G401 (cell line): Measurements from ENCODE around the gene CNOT4. TPM values are rescaled to one million over a fixed set of nuclear protein-coding genes. Genes with fewer than 3 reads are reported as not detected.
"Not testable (repeated sequence)": the region's sequence is repeated elsewhere in the genome, so short reads cannot be mapped to it uniquely, and the experiment has no call there.

Experiments
- DNase-seq: peaks from one replicate; pipeline ENCODE4 v3.0.0-alpha.2; 2015; ENCODE audit warnings: low spot score
- in situ Hi-C: cut with HindIII; loops from 2 replicates; pipeline ENCODE4 v1.10.0; 2016; ENCODE audit warnings: low sequenced_read_pairs, mixed read lengths
- total RNA-seq: library from RNA; depleted of rRNA; stranded (reverse); fragments of >200 nt; shearing (Covaris generic); gene quantifications from 2 replicates; pipeline ENCODE4 v1.2.3, GENCODE V29; 2014

CNOT4 gene
- total RNA-seq, 1 experiment from 2014 or later: 9.5 TPM

DNA sequence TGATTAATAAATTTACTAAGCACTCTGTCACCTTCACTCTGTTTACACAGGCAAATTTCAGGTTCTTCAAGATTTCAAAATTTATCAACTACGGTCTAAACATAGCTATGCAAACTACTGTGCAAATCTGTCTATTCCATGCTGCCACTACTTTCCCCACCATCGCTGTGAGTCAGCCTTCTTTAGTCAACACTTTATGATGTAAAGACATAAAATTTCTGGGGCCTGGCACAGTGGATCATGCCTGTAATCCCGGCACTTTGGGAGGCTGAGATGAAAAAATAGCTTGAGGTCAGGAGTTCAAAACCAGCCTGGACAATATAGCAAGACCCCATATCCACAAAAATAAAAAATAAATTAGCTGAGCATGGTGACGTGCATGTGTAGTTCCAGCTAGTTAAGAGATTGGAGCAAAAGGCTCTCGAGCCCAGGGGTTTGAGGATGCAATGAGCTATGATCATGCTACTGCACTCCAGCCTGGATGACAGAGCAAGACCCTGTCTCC is 42.6 kb downstream of the CNOT4 start:
- no peak for DNase-seq
- in situ Hi-C loops: no loop called here

DNA sequence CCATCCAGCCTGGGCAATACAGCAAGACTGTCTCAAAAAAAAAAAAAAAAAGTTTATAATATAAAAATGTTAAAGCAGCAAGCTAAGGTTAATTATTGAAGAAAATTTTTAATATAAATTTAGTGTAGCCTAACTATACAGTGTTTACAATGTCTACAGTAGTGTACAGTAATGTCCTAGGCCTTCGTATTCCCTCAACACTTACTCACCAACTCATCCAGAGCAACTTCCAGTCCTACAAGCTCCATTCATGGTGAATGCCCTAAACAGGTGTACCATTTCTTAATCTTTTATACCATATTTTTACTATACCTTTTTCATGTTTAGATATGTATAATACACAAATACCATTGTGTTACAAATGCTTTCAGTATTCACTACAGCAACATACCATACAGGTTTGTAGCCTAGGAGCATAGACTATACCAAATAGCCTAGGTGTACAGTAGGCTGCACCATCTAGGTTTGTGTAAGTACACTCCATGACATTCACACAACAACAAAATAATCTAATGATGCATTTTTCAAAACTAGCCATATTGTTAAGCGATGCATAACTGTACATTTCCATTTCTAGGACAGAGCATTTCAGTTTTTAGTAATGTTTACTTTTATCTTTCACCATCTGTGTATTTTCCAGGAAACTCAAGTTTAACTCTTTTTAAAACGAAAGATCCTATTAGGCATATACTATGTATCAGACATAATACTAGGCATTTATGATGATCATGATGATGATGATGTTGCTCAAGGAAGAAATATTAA is 43.3 kb downstream of the CNOT4 start:
- in situ Hi-C loops: no loop called here
- DNase-seq: no peak

DNA sequence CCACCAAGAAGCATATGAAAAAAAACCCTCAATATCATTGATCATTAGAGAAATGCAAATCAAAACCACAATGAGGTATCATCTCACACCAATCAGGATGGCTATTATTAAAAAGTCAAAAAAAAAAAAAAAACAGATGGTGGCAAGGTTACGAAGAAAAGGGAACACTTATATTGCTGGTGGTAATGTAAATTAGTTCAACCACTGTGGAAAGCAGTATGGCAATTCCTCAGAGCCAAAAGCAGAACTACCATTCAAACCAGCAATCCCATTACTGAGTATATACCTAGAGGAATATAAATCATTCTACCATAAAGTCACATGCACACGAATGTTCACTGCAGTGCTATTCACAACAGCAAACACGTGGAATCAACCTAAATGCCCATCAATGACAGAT is 46.0 kb downstream of the CNOT4 start:
- in situ Hi-C loops: no loop called here

DNA sequence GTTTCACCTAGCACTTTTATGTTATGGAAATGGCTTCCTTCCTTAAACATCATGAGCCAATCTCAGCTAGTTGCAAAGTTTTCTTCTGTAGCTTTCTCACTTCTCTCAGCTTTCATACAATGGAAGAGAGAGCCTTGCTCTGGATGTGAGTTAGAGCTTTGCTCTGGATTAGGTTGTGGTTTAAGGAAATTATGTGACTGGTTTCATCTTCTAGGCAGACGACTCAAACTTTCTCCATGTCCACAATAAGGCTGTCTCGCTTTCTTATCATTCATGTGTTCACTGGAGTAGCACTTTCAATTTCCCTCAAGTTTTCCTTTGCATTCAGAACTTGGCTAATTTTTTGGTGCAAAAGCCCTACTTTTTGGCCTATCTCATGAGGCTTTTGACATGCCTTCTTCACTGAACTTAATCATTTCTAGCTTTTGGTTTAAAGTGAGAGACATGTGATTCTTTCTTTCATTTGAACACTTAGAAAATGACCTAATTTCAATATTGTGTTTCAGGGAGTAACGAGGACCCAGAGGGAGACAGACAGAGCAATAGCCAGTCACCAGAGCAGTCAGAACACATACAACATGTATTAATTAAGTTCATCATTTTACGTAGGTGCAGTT is 49.8 kb downstream of the CNOT4 start:
- DNase-seq: no peak
- in situ Hi-C loops: no loop called here

More for the DNA sequence above, 46.0 kb downstream of the CNOT4 start:
- DNase-seq: no peak

DNA sequence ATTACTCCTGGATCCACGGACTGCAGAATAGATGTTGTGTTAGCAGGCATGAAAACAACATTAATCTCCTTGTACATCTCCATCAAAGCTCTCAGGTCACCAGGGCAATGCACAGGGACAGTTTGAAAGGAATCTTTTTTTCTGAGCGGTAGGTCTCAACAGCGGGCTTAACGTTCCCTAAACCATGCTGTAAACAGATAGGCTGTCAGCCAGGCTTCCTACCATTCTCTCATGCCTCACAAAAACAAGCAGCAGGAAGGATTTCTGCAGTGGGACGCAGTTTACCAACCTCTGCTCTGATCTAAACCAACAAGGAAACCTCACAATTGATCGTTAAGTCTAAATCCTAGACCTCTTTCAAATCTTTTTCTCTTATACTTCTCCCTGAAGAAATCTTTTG is 50.8 kb downstream of the CNOT4 start:
- in situ Hi-C loops: no loop called here
- DNase-seq: no peak

DNA sequence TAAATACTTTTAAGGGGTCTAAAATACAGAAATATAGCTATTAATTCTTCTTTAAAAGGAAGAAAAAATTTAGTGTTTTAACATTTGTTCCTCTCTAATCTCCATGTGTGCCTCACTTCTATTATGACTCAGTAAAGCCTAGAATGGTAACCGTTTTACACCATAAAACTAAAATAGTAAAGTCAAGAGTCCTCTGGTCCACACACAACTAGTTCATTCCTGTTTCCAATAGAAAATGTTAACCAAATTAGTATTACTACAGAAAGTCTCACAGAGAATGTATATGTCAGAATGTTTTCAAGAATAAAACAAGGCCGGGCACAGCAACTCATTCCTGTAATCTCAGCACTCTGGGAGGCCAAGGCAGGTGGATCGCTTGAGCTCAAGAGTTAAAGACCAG is 55.8 kb downstream of the CNOT4 start:
- no peak for DNase-seq
- in situ Hi-C loops: no loop called here

DNA sequence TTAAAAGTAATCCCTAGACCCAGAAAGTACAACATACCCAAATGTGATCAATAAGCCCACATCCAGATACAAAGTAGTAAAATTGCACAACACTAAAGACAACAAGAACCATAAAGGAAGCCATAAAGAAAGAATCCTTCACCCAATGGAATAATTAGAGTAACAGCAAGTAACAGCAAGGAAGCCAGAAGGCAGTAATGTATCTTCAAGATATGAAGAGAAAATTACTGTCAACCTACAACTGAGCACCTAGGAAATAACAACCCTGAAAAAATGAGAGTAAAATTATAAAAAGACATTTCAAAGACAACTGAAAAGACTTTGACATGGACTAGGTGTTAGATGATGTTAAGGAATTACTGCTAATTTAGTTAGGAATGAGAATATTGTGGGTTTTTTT is 60.5 kb downstream of the CNOT4 start:
- in situ Hi-C loops: no loop called here
- no peak for DNase-seq

DNA sequence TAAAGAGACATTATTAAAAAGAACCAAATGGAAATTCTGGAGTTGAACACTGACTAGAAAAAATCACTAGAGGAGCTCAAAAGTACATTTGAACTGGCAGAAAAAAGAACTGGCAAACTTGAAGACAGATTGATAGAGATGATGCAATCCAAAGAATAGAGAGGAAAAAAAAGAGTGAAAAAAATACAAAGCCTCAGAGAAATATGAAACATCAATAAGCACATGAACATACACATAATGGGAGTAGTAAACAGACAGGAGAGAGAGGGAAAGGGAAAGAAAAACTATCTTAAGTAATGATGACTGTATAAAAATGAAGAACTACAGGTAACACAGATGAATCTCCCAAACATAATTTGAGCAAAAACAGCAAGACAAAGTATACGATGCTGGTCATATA is 61.1 kb downstream of the CNOT4 start:
- in situ Hi-C loops: no loop called here
- DNase-seq: no peak

DNA sequence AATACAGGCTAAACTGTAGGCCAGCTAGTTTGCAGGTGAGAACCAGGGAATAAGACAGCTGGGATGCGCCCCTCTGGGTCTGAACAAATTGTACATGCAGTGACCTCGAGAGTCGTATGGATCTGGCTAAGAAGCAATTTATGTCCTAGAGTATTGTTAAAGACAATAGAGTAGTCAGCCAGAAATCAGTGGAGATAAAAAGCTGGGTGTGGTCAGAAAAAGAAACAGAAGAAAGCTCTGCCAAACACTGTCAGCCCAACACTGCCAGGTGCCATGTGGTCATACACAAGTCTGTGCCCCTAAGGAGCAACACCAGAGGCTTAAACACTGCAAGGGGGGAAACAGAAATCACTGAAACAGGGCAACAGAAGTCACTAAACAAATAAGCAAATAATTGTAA is 62.2 kb downstream of the CNOT4 start:
- in situ Hi-C loops: no loop called here
- DNase-seq: no peak

DNA sequence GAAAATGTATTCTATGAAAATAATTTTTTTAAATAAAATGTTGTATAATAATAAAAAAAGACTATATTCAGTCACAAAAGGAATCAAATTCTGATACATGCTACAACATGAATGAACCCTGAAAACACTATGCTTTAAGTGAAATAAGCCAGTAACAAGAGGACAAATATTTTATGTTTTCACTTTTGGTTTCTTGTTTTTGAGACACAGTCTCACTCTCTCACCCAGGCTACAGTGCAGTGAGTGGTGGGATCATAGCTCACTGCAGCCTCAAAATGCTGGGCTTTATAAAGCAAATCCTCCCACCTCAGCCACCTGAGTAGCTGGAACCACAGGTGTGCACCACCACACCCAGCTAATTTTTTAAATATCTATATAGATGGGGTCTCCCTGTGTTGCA is 64.2 kb downstream of the CNOT4 start:
- no peak for DNase-seq
- in situ Hi-C loops: no loop called here

DNA sequence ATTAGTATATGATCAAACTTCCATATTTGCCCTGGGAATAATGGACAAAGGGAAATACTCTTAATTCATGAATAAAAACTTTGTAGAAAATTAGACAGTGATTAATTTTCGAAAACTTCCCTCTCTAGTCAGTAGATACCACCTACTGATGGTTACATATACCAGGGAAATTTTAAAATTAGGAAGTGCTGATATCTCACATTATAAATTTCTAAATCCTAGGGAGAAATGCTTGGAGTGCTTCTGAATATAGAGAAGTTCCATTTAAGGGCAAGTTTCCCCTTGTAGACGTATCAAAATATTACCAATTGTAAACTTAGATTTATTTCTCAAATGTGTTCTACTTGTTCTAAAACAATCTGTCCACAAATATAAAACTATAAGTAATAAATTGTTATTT is 64.6 kb downstream of the CNOT4 start:
- DNase-seq, in situ Hi-C loops: not testable (repeated sequence)

DNA sequence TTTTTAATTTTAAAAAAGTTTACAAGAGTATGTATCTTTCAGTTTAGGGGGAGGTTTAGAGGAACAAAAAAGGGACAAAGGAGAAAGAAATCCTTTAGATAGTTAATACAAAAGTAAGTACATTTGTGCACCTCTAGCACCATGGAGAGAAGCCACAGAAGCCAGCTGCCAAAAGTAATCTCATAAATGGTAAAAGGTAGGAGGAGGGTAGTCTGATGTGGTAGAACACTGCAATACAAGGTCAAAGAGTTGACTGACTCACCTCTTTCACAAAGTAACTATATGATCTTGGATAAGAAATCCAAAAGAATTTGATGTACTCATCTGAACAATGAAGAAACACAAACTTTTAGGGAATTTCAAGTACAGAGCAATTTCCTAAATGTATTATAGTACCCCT is 68.1 kb downstream of the CNOT4 start:
- no peak for DNase-seq

DNA sequence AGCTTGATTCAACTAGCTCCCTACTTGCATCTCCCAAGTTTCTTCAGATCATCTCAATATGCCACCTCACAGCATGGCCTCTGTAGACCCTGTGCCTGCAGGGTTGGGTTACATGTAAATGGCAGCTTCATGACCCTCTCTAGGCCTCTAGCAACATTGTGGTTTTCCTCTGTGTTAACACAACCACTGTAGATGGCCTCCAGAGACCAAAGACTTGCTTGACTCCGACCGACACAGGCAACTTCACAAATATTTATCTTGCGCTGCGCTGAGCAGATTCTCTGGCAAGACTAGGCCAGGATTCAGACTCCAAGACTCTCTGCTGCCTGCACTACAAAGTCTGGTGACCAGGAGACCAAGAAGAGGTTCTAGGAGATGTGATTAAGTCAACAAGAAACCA is 75.9 kb downstream of the CNOT4 start:
- DNase-seq: no peak
- in situ Hi-C loops: no loop called here

More for the DNA sequence above, 68.1 kb downstream of the CNOT4 start:
- in situ Hi-C loops: no loop called here

DNA sequence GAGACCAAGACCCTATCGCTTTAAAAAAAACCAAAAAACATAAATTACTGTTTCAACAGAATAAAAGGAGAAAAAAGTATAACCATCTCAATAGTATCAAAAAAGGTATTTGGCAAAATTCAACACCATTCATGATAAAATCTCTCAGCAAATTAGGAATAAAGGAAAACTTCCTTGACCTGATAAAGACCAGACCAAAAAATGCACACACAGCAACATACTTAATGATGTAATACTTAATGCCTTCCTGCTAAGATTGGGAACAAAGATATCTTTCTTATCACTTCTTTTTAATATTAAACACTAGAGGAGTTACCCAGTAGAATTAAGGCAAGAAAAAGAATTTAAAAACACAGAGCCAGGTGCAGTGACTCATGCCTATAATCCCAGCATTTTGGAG is 79.3 kb downstream of the CNOT4 start:
- DNase-seq: no peak
- in situ Hi-C loops: no loop called here

DNA sequence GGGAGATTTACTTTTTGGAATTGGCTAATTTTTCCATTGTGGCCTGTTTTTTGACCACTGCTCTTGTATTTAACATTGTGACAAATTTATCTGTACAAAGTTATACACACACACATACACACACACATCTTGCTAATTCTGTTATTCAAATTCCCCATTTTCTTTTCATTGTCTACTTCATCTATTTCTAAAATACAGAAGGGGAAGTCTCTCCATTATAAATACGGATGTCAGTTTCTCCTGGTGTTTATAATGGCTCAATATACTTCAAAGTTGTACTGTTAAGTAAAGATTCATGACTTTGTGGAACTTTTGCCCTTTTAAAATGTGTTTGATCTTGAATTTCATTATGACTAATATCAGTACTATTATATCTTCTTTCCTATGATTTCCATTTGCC is 81.0 kb downstream of the CNOT4 start:
- in situ Hi-C loops: no loop called here

DNA sequence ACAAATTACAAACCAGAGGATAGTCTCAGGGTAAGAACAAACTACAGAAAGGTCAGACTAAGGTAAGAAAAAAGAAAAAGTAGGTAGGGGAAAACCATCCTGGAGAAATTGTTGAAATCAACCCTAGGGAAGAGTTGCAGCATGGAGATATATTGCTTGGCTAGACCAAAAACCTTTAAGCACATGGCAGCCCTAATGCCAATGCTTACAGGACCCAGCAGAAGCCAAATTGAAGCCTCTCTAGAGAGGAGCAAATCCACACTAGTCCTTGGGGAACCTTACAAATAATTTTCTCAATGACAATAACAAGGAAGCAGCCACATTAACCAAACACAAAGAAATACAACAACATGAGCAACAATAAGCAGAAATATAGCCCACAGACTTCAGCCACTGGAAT is 81.9 kb downstream of the CNOT4 start:
- in situ Hi-C loops: no loop called here
- no peak for DNase-seq

More for the DNA sequence above, 81.0 kb downstream of the CNOT4 start:
- DNase-seq: no peak

DNA sequence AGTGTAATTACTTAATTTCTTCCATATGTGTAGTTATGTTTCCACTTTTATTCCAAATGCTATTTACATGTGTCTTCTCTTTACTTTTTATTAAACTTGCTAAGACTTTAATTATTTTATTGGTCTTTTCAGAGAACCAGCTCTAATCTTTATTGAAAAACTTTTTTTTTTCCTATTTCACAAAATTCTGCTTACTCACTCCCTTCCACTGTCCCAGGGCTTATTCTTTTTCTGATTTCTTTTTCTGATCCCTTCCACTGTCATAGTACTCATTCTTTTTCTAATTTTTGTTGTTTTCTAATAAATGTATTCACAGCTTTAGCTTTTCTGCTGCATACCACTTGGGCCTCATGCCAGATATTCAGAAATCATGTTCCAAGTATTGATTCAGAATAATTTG is 82.7 kb downstream of the CNOT4 start:
- DNase-seq: no peak
- in situ Hi-C loops: no loop called here

DNA sequence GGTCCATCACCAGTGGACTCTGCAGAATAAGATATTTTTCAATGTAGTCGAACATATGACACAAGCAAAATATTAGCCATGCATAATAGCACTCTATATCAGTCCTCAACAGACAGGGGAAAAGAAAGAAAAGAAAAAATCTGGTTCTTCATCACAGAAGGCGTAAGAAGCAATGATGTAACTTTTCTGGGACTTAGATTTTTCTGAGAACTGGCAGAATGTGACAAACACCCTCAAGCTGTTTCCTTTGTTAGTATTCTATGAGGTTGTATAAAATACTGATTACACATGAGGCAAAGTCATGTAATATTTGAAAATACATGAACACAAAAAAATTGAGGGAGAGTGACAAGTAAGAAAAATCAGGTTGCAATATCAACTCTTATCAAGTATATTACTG is 84.9 kb downstream of the CNOT4 start:
- in situ Hi-C loops: no loop called here
- DNase-seq: no peak

DNA sequence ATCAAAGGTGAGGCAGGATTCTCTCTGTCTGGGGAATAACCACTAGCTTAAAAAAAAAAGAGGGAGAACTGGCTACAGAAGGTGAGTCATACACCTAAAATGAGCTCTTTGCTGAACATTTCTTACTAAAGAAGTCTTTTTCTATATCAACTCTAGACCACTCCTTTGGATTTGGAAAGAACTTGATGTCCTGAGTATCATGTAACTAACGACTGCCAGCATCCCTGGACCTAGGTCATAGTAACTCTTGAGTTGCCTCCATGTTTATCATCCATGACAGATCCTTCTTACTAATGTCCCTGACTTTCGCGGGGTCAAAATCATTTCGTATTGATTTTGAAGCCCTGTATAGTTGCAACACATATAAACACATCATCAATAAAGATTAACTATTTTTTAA is 89.1 kb downstream of the CNOT4 start:
- DNase-seq: no peak
- in situ Hi-C loops: no loop called here

DNA sequence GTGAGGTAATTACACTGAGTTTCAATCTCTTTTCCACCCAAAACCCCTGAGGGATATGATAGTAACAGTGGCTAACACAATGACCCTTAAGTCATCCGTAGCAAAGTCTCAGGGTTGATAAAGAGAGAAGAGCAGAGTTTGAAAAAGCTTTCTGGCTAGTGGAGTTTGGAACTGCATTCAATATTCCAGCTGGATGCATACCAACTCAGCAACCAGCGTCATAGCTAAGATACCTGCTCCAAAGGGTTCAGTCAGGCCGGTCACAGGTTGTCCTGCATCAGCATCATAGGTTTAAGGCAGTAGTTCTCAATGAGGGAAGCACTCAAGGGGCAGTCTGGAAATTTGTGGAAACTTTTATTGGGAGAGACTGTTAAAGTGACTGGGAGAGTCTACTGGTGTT is 93.5 kb downstream of the CNOT4 start:
- in situ Hi-C loops: no loop called here
- no peak for DNase-seq
